HS-27A (cell line): ENCODE results near the gene ARHGAP6.

Experiments used
- DNase-seq: peaks from one replicate; pipeline ENCODE4 v3.0.0-alpha.2; 2012; ENCODE audit warnings: low read depth, missing footprints

Gene ARHGAP6

GRCh38 chrX:11423362-11423818 lies 242.3 kb downstream of the ARHGAP6 start:
- no peak for DNase-seq

DNA sequence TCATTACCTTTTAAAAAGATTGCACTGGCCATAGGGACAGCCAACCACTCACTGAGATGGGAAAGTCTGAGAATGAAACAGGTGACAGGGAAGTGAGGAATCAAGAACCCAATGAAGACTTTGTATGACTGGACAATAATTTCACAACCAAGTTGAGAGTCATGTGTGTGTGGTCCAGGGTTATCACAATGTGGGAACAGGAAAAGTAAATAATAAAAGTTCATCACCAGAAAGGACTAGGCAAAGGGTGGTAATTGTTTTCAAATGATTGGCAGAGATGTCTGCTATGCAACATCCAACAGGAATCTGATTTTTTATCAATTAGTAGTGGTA lies 243.2 kb downstream of the ARHGAP6 start:
- DNase-seq: no peak

DNA sequence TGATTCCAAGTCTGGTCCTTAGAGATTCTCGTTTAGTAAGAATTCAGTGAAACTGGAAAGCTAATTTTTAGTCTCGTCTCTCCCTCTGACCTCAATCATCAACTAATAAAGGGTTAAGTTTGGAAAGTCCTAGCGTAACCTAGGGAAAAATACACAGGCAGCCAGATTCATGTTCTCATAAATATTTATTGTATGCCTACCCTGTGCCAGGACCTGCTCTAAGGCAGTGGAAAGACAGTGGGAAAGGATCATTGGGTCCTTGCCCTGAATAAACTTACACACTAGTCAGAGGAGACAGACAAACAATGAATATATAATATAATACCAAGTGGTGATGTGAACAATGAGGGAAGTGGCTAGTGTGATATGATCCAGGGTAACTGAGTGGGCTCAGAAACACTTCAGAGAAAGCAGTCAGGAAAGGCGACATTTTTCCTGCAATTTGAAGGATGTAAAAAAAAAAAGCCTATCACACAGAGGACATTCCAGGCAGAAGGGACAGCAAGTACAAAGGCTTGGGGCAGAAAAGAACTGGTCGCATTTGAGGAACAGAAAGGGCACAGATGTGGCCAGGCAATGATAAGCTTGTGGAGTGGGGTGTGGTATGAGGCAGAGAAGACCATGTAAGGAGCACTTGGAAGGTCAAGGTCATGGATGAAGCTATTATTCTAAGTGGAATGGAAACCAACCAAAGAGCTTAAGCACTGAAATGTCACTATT lies 243.8 kb downstream of the ARHGAP6 start:
- DNase-seq: no peak

- DNase-seq: no peak
These were observed 244.9 kb downstream of the ARHGAP6 start for GRCh38 chrX:11420851-11421250.

- DNase-seq: no peak
These were observed 246.6 kb downstream of the ARHGAP6 start for GRCh38 chrX:11419102-11419501.

DNA sequence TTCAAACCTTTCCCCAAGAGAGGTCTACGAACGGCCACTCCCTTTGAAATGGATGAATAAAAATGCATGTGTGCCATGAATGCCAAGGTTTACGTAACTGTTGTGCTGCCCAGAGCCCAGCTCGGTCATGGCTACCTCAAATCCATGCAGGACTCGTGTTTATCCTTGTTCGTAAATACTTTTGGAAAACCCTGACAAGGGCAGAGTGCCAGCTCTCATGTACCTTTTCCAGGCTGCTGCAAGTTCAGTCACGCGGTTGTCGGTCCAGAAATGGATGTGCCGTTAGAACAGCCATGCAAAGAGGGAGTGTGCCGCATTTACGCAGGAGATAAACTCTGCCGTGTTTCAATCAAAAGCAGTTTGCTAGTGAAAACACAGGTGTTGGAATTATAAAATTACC lies 249.1 kb downstream of the ARHGAP6 start:
- no peak for DNase-seq

DNA sequence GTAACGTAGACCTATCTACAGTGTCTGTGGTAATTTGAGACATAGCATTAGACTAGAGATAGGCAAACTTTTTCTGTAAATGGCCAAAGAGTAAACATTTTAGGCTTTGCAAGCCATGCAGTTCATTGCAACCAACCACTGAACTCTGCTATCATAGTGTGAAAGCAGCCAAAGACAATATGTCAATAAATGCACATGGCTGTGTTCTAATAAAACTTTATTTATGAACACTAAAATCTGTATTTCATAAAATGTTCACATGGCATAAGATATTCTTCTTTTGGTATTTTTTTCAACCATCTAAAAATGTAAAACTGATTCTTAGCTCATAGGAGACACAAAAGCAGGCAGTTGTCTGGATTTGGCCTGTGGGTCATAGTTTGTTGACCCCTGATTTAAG lies 251.6 kb downstream of the ARHGAP6 start:
- no peak for DNase-seq

DNA sequence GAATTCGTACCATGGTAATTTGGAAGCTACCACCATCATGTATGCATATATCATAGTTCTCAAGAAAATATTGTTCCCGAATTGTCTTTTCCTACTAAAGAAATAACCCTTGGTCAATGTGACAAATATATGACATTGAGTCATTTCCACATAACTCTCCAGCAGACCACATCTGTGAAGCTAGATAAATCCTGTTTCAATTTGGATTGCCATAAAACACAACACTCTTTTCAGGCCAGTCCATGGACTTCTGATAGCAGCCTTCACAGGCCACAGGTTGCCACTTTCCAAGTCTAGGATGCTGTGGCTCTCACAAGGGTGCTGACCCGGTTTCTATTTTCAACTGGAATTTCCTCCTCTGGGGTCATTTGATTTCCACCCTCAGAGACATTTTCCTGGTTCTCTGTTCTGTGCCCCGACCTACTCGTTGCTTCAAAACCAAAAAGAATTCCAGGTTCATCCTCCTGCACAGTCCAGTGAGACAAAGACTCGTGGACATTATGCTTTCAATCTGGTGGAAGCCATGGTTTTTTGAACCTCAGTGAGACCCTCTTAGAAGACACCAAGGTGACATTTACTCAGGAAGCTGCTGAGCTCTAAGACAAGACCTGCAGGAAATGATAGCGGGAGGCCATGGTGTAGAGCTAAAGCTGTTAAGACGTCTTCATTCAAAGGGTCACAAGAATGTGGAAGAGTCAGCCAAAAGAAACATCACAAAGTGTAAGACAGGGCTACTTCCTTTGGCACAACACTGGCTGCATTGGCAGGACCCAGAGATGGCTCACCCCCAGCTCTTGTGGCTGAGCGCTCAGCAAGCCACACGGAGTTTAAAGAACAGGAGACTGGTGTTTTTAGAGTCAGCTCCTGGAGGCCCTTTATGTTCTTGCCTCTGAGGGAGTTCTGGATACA lies 252.8 kb downstream of the ARHGAP6 start:
- no peak for DNase-seq

GRCh38 chrX:11409957-11410356 lies 255.8 kb downstream of the ARHGAP6 start:
- no peak for DNase-seq

DNA sequence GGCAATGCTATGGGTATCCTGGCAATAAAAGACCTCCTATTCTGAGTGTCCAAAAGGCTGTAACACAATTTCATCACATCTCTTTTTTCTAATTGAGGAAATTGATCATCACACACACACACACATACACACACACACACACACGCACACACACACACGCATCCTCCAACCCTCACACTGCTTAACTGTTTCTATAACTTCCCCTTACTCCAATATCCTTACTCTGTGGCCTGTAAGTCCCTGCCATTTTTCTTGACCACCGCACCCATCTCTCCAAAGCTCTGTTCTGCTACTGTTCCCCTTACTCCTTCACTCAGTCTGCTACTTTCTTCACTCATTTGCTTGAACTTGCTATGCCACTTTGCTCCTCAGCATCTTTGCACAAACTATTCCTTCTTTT lies 256.9 kb downstream of the ARHGAP6 start:
- no peak for DNase-seq

DNA sequence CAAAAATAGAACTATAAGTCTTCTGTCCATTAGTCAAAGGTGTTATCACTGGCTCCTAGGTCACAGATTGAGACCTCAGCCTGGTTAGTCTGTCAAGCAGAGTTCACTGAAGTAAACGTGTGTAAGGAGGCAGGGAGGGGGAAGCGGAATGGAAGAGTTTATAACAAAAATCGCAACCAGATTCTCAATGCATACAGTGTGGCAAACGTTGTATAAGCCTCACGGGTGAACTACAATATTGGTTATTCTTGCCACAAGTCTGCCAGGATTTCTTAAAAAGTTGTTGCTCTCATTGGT lies 257.7 kb downstream of the ARHGAP6 start:
- no peak for DNase-seq

DNA sequence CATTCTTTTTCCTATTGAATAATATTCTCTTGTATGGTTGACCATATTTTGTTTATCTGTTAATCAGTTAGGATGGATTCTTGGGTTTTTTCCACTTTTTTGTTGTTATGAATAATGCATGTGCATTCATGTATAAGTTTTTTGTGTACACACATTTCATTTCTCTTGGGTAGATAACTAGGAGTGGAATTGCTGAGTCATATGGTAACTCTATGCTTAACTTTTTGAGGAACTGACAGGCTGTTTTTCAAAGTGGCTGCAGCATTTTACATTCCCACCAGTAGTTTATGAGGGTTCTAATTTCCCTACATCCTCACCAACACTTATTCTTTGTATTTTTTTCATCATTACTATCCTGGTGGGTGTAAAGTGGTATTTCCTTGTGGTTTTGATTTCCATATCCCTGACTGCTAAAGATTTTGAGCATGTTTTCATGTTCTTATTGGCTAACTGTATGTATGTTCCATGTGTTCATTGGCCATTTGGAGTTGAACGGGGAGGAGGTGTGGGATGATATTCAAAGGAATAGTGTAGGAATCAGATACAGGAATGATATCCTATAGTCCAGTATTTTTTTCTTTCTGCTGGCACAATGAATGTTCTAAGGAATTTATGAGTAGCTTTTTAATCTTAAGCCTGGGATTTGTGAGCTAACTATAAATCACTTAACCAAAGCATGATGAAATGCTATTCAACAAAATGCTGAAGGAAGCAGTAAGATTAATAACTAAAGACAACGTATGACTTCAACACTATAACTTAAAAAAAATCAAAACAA lies 258.2 kb downstream of the ARHGAP6 start:
- no peak for DNase-seq

DNA sequence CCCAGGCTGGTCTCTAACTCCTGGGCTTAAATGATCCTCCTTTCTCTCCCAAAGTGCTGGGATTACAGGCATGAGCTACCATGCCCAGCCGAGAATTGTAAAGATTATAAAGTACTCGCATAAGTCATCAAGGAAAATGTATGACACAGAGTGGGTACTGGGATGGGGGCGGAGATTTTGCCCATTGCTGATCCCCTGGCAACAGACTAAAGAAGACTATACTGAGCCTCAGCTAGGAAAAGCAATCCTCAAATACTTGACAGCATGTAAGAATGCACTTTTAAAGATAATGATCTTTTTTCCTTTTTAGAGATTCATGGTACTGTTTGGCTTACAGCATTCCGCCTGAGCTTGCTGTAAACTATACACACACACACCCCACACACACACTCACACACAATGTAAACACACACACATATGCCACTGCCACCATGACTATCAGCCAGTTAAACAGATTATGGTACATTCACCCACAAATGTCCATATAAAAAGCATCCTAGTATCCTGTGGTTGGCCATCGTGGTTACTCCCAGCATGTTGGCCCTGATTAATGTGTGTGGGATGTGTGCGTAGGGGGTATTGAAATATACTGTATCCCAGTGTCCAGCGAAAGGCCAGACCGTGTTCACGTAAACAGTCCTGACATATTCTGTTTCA lies 259.5 kb downstream of the ARHGAP6 start:
- DNase-seq: no peak

DNA sequence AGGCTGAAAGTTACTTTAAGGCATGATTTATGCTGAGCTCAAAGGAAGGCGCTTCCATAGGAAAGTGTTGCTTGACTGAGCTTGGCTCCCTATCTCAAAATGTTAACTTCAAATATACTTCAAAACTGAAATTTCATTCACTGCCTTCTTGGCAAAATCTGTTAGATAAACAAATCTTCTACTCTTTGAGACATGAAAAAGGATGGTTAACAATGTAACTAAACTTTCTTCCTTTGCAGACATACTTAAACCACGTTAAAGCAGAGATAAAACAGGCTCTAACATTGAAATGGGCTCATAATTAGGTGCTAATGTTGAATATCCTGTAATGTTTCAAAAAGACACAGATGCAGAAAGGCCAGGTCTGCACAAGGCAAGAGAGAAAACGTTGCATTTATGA lies 262.1 kb downstream of the ARHGAP6 start:
- no peak for DNase-seq

DNA sequence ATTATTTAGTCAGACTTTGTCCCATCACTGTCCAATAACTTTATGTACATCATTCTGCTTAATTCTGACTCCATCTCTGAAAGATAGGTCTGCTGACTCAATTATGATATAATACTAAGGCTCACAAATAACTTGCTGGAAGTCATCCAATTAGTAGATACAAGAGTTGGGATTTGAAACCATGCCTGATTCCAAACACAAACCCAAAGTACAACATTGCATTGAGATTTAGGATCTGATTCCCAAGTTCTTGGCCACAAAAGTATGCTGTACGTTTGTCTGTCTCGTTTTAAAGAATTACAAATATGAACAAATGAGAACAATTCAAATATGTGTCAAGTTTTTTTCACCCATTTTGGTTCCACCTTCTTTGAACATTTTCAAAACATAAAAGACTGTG lies 263.8 kb downstream of the ARHGAP6 start:
- no peak for DNase-seq

GRCh38 chrX:11399489-11400094 lies 266.1 kb downstream of the ARHGAP6 start:
- DNase-seq: no peak

DNA sequence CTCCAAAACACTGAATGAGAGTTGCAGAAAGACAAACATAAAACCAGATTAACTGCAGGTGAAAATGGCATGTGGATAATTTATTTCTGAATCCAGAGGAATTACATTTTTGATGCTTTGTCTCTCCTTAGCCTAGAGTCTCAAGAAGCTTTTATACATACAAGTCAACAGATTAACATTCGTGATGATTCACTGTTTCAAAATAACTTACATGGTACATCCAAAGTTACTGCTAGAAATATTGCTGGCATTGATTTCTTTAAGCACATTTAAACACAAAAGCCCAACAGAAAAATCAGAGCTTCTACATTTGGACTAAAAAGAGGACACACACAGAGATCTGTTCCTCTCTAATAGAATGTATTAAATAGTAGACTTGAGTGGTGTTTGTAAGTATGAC lies 266.9 kb downstream of the ARHGAP6 start:
- no peak for DNase-seq

DNA sequence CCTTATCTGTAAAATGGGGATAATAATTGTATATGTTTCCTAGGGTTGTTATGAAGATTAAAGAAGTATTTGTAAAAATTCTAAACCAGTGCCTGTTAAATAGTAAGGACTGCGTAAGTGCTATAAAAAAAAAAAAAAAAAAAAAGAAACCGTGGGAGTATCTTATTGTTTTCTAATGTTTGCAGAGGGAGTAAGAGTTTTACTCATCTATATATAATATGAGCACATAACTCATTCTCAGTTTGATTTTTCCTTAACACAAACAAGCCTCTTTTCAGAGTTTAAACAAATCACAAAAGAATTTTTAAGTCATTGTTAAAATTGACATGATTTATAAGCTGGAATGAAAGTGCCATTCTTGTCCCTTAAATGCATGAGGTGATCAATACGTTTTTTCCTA lies 267.6 kb downstream of the ARHGAP6 start:
- no peak for DNase-seq

GRCh38 chrX:11397680-11398079 lies 268.0 kb downstream of the ARHGAP6 start:
- no peak for DNase-seq

DNA sequence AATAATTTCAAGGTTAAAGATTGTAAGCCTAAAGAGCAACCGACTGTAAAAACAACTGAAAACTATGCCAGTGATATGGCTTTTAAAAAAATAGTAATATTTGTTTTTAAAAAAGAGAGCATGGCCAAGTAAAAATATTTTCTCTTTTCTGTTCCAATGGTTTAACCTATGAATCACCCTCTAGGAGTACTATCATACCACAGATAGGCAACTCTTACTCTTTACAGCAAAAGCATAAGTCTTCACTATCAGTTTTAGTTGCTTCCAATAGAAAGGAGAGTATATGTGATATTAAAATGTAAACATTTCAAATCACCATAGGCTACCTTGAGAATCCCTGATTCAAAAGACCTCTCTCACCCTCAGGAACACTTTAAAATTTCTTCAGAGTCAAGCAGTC lies 269.9 kb downstream of the ARHGAP6 start:
- DNase-seq: no peak

DNA sequence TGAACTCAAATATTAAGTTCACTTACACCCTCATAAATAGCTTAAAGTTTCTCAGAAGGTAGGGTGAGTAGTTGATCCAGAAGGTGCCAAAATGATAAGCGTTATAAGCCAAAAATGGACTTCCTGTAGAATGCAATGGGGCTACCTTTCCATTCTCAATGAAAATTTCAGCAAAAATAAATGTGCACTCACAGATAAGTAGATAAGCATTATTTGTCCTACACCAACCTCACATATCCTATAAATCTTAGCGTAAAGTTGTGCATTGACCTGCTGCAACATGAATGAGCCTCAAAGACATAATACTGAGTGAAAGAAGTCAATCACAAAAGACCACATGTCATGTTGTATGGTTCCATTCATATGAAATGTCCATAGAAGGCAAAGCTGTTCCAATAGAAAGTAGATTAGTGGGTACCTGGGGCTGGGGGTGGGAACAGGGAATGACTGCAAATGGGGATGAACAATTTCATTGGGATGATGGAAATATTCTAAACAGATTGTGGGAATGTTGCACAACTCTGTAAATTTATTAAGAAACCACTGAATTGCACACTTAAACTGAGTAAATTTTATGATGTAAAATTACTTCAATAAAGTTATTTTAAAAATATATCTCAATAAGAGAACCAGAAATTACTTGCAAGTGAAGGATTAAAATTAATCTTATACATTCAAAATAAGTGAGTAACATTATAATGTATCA lies 271.6 kb downstream of the ARHGAP6 start:
- DNase-seq: no peak
